ENCODE measurements around the gene C1orf53.

DNA sequence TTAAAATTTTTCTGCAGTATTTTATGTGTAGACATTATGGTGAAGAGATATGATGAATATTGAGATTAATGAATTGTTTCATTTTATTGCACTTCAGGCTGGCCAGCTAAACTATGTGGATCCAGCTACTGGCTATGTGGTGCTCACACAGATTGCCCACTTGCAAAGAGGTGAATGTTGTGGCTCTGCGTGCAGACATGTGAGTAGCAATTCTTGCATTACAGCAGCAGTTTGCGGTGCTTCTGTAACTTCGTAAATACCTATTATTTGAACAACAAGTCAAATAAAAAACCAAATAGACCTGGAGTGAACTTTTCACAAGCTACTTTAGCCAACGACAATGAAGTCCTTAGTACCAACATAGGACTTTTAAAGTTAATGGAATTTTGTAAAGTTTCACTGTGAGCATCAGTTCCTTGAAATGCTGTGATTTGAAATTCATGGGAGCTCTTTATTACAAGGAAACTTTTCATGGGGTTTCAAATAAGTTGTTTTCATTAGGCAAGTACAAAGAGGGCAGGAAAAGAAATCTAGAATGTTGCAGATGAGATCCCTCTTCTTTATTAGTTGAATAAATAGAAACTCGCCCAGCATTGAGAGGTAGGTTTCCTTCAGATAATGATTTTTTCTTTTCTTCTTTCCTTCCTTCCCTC, 3.4 kb downstream of the C1orf53 start:
- TF ChIP-seq SIN3A (IDR thresholded peaks at IDR 0.05; ENCODE audit: borderline replicate concordance, low read depth, low read length) = no peak
- TF ChIP-seq, protein P1, sequence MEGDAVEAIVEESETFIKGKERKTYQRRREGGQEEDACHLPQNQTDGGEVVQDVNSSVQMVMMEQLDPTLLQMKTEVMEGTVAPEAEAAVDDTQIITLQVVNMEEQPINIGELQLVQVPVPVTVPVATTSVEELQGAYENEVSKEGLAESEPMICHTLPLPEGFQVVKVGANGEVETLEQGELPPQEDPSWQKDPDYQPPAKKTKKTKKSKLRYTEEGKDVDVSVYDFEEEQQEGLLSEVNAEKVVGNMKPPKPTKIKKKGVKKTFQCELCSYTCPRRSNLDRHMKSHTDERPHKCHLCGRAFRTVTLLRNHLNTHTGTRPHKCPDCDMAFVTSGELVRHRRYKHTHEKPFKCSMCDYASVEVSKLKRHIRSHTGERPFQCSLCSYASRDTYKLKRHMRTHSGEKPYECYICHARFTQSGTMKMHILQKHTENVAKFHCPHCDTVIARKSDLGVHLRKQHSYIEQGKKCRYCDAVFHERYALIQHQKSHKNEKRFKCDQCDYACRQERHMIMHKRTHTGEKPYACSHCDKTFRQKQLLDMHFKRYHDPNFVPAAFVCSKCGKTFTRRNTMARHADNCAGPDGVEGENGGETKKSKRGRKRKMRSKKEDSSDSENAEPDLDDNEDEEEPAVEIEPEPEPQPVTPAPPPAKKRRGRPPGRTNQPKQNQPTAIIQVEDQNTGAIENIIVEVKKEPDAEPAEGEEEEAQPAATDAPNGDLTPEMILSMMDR (IDR thresholded peaks at IDR 0.05) = no peak
- no peak for TF ChIP-seq SMC3 (IDR thresholded peaks at IDR 0.05; ENCODE audit: low read depth, low read length)
- no peak for TF ChIP-seq EZH2phosphoT487 (IDR thresholded peaks at IDR 0.05; ENCODE audit: borderline replicate concordance, low read depth)
- TF ChIP-seq, protein P2, sequence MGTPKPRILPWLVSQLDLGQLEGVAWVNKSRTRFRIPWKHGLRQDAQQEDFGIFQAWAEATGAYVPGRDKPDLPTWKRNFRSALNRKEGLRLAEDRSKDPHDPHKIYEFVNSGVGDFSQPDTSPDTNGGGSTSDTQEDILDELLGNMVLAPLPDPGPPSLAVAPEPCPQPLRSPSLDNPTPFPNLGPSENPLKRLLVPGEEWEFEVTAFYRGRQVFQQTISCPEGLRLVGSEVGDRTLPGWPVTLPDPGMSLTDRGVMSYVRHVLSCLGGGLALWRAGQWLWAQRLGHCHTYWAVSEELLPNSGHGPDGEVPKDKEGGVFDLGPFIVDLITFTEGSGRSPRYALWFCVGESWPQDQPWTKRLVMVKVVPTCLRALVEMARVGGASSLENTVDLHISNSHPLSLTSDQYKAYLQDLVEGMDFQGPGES (IDR thresholded peaks at IDR 0.05; ENCODE audit: low read depth, low read length) = no peak
- TF ChIP-seq FOSL2 (IDR thresholded peaks at IDR 0.05; ENCODE audit: borderline replicate concordance, low read depth) = no peak
- TF ChIP-seq EP300 (IDR thresholded peaks at IDR 0.05; ENCODE audit: borderline replicate concordance in 1 of 2, low read depth in 1 of 2, low read length in 1 of 2) = no peak
- TF ChIP-seq, protein P3, sequence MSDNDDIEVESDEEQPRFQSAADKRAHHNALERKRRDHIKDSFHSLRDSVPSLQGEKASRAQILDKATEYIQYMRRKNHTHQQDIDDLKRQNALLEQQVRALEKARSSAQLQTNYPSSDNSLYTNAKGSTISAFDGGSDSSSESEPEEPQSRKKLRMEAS (IDR thresholded peaks at IDR 0.05; ENCODE audit: low read depth) = no peak
- no peak for TF ChIP-seq RCOR1 (IDR thresholded peaks at IDR 0.05; ENCODE audit: low read length)
- TF ChIP-seq CHD2 (IDR thresholded peaks at IDR 0.05; ENCODE audit: low read length, partially characterized antibody) = no peak
- TF ChIP-seq RAD21 (IDR thresholded peaks at IDR 0.05; ENCODE audit: low read length) = no peak
- TF ChIP-seq POLR2AphosphoS5 (IDR thresholded peaks at IDR 0.05; ENCODE audit: low read depth, low read length) = no peak
- no peak for TF ChIP-seq TCF12 (IDR thresholded peaks at IDR 0.05)
- TF ChIP-seq GATA2 (CRISPR knock-in tag; IDR thresholded peaks at IDR 0.05) = no peak
